ENCODE results near the gene PARD3B. TPM values are rescaled to one million over a fixed set of nuclear protein-coding genes. Genes with fewer than 3 reads are reported as not detected.
"Not testable (repeated sequence)": the region's sequence is repeated elsewhere in the genome, so short reads cannot be mapped to it uniquely, and the experiment has no call there.

PARD3B gene
- total RNA-seq, 2 donors from 2014 or later: 0.52 TPM; not detected in 1

DNA sequence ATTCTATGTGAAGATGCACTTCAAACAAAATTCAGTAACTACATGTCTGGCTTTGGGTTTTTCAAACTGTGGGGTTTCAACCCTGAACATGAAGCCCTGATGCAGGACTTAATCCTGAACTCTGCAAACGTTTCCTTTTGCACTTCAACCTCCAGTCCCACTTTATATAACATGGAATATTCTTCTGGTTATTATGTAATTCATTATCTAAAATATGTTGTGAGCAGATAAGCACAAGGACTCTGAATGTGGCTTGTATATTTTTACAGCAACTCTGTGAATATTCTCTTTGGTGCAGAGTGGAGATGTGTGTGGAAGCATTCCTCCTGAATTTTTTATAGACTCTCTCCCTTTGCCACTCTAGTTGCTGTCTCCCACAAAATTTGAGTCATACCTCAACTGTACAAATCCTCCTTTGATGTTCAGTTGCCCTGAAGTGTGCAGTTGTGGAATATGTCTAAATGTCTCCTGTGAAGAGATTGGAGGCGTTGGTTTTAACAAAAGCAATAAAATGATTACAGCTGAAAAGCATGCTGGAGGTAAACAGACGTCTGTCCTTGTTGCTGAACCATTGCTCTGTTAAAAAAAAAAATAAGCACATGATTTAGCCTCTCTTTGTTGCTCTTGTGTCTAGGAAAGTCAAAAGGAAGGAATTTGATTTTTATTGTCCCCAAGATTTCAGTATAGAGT is 931.9 kb downstream of the PARD3B start:
- no peaks in the 10 kb centered on the region for H3K4me1 Mint-ChIP-seq (ENCODE audit: low read depth in 2 of 2)
- H3K9me3 Mint-ChIP-seq: no peaks in the 10 kb centered on the region
- peaks cover 0 to 6% of the 10 kb centered on the region in 2 donors for H3K27me3 Mint-ChIP-seq
- H3K27ac Mint-ChIP-seq: no peak overlapping the region
- ATAC-seq (no peak), DNase-seq (ENCODE audit: low spot score) (no peak)
- H3K4me3 Mint-ChIP-seq: no peak overlapping the region
- H3K36me3 Mint-ChIP-seq: no peaks in the 10 kb centered on the region

DNA sequence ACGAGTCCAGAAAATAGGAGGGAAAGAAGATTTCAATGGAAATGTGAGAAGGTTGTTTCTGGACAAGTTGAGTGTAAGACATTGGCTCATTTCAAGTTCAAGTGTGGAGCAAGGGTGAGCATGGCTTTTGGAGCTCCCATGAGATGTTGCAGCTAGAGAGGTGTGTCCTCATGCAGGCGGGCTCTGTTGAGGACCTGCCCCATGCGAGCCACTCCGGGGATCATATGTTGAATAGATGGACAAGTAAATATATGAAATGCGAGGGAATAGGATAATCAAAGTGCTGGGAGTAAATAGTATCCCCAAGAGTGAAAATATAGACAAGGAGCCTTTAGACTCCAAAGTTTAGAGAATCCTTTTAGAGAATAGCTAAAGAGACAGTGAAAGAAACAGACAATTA is 936.6 kb downstream of the PARD3B start:
- no peak for DNase-seq (ENCODE audit: low spot score)
- H3K27ac Mint-ChIP-seq: no peak overlapping the region
- no peak for ATAC-seq
- no peak overlapping the region for H3K4me3 Mint-ChIP-seq
- no peaks in the 10 kb centered on the region for H3K36me3 Mint-ChIP-seq
- no peaks in the 10 kb centered on the region for H3K4me1 Mint-ChIP-seq (ENCODE audit: low read depth in 2 of 2)
- H3K9me3 Mint-ChIP-seq: peaks cover 3% of the 10 kb centered on the region
- peaks cover 0 to 5% of the 10 kb centered on the region in 2 donors for H3K27me3 Mint-ChIP-seq

DNA sequence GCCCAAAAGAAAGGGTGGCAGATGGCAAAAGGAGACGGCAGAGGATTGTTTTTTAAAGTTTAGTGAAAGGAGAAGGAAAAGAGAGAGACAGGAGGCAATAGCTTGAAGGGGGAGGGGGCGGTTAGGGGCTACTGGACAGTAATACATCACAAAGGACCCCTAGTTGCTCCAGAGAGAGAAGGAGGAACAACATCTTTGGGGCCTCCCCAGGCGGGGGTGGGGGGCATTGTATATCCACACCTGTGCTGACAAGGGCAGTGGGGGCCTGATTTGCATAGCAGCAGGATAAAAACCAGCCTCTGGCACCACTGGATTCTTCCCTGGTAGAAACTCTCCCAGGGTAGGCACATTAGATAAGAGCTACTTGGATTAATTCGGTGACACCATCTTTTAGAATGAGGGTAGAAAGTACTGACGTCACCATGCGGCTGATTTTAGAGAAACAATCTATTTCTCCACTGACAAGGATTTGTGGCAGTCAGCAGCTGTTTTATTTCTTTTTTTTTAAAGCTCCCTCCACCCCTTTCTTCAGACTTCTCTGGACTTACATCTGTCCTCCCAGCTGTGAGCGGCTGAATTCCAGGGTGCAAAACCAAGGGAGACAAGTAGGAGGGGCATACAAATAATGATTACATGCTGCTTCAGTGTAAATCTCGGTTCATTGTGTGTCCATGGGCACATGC is 937.3 kb downstream of the PARD3B start:
- no peaks in the 10 kb centered on the region for H3K36me3 Mint-ChIP-seq
- ATAC-seq: no peak
- H3K9me3 Mint-ChIP-seq: peaks cover 3% of the 10 kb centered on the region
- DNase-seq (ENCODE audit: low spot score): no peak
- H3K4me1 Mint-ChIP-seq (ENCODE audit: low read depth in 2 of 2): no peaks in the 10 kb centered on the region
- H3K4me3 Mint-ChIP-seq: no peak overlapping the region
- H3K27me3 Mint-ChIP-seq: peaks cover 0 to 5% of the 10 kb centered on the region in 2 donors
- H3K27ac Mint-ChIP-seq: no peak overlapping the region

DNA sequence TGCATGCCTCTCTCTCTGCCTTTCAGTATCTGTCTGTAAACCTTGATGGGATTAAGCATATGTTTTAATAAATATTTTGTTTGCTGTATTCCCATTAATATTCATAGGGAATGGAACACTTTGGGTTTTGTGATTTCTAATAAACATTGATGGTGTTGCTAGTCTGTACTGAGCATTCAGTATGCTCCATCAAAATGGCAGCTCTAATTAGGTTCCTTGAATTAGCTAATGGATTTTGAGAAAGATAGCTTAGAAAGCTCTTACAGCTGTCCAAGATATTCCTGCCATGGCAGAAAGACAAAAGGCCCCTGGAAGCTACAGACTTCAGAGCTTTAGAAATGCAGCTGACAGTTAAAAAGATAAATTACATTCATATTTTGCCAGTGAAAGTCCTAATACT is 937.8 kb downstream of the PARD3B start:
- Mint-ChIP-seq H3K36me3 (no peaks in the 10 kb centered on the region), H3K4me3 (no peak overlapping the region), H3K4me1 (ENCODE audit: low read depth in 2 of 2) (no peaks in the 10 kb centered on the region), H3K9me3 (peaks cover 3% of the 10 kb centered on the region), H3K27ac (no peak overlapping the region), H3K27me3 (peaks cover 0 to 5% of the 10 kb centered on the region in 2 donors)
- ATAC-seq (no peak), DNase-seq (ENCODE audit: low spot score) (no peak)

DNA sequence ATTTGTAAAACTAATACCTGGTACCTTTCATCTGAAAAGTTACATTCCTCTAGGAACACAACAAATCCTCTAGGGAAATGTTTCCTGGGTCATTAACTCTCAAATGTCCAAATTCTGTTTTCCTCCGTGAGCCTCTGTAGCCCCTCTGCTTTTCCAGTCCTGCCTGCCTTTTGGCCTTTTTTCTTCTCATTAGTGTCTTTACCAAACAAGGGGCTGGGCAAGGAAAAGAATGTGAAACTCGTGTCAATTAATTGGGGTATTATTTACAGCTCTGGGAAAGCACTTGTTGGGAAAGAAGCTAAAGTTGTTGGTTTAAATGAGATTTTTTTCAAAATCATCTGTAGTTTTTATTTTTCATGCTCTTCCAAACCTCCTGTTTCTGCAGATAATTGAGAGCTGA is 938.9 kb downstream of the PARD3B start:
- Mint-ChIP-seq H3K4me3 (no peak overlapping the region), H3K27ac (no peak overlapping the region), H3K9me3 (peaks cover 3% of the 10 kb centered on the region), H3K4me1 (ENCODE audit: low read depth in 2 of 2) (no peaks in the 10 kb centered on the region), H3K27me3 (peaks cover 0 to 5% of the 10 kb centered on the region in 2 donors), H3K36me3 (no peaks in the 10 kb centered on the region)
- ATAC-seq: no peak
- DNase-seq (ENCODE audit: low spot score): no peak

DNA sequence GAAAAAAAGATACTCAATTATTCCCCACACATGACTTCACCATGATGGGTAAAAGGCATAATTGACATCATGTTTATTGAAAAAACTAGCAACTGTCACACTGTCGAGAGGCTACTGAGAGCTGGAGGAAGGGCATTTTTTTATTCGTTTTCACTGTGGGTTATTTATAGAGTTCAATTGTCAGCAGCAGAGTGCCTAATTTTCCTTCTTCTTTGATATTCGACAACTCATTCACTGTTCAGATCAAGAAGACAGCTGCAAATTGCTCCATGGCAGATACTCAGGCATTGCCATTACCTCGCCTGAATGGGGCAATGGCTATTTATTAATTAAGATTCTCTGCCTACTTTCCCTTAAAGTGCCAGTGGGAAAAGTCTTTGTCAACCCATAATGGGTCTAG is 939.5 kb downstream of the PARD3B start:
- Mint-ChIP-seq H3K4me1 (ENCODE audit: low read depth in 2 of 2) (no peaks in the 10 kb centered on the region), H3K27me3 (peaks cover 0 to 5% of the 10 kb centered on the region in 2 donors), H3K27ac (no peak overlapping the region), H3K9me3 (peaks cover 3% of the 10 kb centered on the region), H3K36me3 (no peaks in the 10 kb centered on the region), H3K4me3 (no peak overlapping the region)
- DNase-seq (ENCODE audit: low spot score): no peak
- ATAC-seq: no peak

DNA sequence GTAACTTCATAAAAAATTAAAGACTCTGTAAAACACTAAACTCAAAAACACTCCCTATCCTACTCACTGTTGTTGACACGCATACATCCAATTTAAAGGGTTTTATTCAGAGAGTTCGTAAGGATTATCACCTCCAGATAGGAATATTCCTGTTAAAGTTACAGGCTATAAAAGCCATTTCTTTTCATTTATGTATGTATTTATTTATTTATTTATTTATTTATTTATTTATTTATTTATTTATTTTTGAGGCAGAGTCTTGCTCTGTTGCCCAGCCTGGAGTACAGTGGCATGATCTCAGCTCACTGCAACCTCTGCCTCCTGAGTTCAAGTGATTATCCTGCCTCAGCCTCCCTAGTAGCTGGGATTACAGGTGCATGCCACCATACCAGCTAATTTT is 948.3 kb downstream of the PARD3B start:
- H3K4me3 Mint-ChIP-seq; DNase-seq (ENCODE audit: low spot score); H3K4me1 Mint-ChIP-seq (ENCODE audit: low read depth in 2 of 2); ATAC-seq; H3K9me3 Mint-ChIP-seq; H3K27ac Mint-ChIP-seq; H3K36me3 Mint-ChIP-seq; H3K27me3 Mint-ChIP-seq: not testable (repeated sequence)

DNA sequence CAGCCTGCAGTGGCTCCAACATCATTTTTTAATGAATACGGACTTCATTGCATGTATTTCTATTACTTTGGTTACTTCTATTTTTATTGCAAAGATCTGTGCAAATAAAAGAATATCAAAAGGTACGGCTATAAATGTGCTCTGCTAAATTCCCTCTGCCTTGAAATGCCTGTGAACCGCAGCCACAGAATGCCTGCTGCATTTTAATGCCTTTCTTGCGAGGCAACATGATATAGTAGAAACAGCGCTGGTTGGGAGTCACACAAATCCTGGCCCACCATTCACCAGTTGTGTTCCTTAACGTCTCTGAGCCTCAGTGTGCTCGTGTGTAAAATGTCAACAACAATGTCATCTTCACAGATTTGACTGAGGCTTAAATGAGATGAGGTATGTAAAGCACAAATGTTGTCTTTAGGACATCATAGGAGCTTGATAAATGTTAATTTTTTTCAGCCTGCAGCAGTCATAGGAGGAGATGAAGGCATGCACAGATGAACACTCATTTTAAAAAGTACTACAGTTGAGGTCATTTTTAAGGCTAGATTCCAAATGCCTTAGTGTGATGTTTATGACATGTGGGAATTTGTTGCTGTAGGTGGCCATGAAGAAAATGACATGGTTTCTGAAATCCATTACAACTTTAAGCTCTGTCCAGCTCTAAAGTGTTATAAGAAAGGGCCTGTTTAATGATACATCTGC is 949.4 kb downstream of the PARD3B start:
- DNase-seq (ENCODE audit: low spot score): no peak
- Mint-ChIP-seq H3K4me1 (ENCODE audit: low read depth in 2 of 2) (no peaks in the 10 kb centered on the region), H3K27ac (no peak overlapping the region), H3K36me3 (no peaks in the 10 kb centered on the region), H3K4me3 (no peak overlapping the region), H3K9me3 (no peaks in the 10 kb centered on the region), H3K27me3 (no peaks in the 10 kb centered on the region)
- no peak for ATAC-seq

DNA sequence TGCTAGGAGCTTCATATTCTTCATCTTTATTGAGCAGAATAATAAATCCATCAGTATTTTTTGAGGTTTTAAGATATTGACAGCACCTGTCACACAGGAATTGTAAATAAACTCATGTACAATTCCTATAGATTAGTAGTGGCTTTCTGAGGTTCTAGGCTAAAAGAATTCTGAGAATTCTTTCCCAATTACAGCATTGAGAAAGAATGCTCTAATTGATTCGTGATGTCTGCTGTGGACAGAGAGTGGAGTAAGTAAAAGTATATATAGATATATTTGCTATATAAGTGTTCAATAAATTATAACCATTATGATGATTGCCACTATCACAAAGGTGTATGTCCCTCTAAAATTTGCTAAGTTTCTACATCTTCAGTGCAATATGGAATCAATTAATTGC is 950.5 kb downstream of the PARD3B start:
- no peaks in the 10 kb centered on the region for H3K4me1 Mint-ChIP-seq (ENCODE audit: low read depth in 2 of 2)
- no peak overlapping the region for H3K27ac Mint-ChIP-seq
- H3K27me3 Mint-ChIP-seq: no peaks in the 10 kb centered on the region
- H3K36me3 Mint-ChIP-seq: no peaks in the 10 kb centered on the region
- DNase-seq (ENCODE audit: low spot score) (no peak), ATAC-seq (no peak)
- no peak overlapping the region for H3K4me3 Mint-ChIP-seq
- H3K9me3 Mint-ChIP-seq: no peaks in the 10 kb centered on the region

DNA sequence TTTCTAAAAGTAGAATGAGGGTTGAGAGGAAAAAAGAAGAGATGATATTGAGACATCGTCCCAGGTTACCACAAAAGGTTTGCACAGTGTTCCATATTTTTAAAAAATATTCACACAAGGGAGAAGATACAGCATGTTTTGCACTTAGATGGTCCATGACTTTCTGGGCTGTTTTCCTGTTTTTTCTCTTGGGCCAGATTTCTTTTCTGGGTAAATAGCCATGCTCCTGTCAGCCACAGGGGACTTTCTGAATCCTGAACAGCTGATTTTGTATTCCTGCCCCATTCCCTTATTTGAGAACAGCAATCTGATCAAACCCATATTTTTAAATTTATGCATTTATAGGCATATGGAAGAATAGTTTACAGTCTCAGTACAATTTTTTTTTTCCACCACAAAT is 951.1 kb downstream of the PARD3B start:
- Mint-ChIP-seq H3K9me3 (no peaks in the 10 kb centered on the region), H3K36me3 (no peaks in the 10 kb centered on the region), H3K4me3 (no peak overlapping the region), H3K27ac (no peak overlapping the region), H3K4me1 (ENCODE audit: low read depth in 2 of 2) (no peaks in the 10 kb centered on the region), H3K27me3 (no peaks in the 10 kb centered on the region)
- DNase-seq (ENCODE audit: low spot score) (no peak), ATAC-seq (no peak)

DNA sequence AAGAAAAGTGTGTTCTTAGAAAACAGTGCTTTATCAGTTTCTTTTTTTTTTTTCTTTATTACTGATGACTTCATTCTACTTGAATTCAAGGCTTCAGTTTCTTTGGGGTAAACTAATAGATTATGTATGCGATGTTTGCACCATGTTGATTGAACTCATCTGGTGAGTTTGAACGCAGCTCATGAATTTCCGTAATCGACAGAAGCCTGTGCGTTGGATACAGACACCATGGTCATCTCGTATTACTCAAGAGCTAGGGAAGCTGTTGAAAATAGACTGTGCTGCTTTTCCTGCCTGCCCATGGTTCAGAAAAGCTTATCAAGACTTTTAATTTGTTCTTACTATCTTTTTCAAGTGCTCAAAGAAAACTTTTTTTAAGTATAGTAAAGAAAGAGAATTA is 951.5 kb downstream of the PARD3B start:
- ATAC-seq (no peak), DNase-seq (ENCODE audit: low spot score) (no peak)
- no peaks in the 10 kb centered on the region for H3K27me3 Mint-ChIP-seq
- no peak overlapping the region for H3K4me3 Mint-ChIP-seq
- no peaks in the 10 kb centered on the region for H3K4me1 Mint-ChIP-seq (ENCODE audit: low read depth in 2 of 2)
- no peaks in the 10 kb centered on the region for H3K36me3 Mint-ChIP-seq
- H3K9me3 Mint-ChIP-seq: no peaks in the 10 kb centered on the region
- H3K27ac Mint-ChIP-seq: no peak overlapping the region

DNA sequence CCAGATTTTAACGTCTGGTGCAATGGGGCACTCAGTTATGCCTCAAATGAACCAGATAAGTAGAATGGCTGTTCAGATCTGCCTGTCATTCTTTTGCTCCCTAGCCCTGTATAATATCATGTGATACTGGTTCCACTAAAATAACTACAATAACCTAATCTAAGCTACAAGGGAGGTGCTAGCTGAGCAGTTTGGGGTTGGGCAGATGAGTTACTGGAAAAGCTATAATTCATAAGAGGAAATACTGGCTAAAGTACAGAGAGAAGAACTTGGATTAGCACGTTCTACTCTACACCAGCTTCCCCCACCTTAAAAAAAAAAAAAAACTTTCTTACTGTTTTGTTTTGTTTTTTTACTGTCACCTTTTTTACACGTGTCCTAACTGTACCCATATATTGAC is 953.7 kb downstream of the PARD3B start:
- no peak for DNase-seq (ENCODE audit: low spot score)
- Mint-ChIP-seq H3K36me3 (no peaks in the 10 kb centered on the region), H3K27me3 (no peaks in the 10 kb centered on the region), H3K27ac (no peak overlapping the region), H3K4me3 (no peak overlapping the region), H3K9me3 (no peaks in the 10 kb centered on the region), H3K4me1 (ENCODE audit: low read depth in 2 of 2) (no peaks in the 10 kb centered on the region)
- ATAC-seq: no peak

DNA sequence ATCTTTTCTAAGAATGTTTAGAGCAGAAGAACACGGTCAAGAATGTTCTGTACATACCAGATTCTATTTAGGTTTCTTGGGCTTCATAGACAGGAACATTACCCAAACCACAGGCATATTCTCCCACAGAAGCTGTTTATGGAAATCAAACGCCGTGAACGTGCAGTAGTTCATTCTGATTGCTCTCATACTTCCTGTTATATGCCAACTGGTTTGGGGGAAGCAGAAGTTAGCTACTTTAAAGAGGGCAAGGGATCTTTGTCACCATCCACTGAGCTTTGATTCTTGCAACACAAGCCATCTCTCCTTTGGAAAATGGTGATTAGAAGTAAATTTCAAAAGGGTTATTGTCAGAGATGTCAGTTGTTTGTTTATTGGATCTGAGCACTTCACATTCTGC is 954.8 kb downstream of the PARD3B start:
- Mint-ChIP-seq H3K4me3 (no peak overlapping the region), H3K27me3 (no peaks in the 10 kb centered on the region), H3K9me3 (no peaks in the 10 kb centered on the region), H3K4me1 (ENCODE audit: low read depth in 2 of 2) (no peaks in the 10 kb centered on the region), H3K36me3 (no peaks in the 10 kb centered on the region), H3K27ac (no peak overlapping the region)
- ATAC-seq (no peak), DNase-seq (ENCODE audit: low spot score) (no peak)

DNA sequence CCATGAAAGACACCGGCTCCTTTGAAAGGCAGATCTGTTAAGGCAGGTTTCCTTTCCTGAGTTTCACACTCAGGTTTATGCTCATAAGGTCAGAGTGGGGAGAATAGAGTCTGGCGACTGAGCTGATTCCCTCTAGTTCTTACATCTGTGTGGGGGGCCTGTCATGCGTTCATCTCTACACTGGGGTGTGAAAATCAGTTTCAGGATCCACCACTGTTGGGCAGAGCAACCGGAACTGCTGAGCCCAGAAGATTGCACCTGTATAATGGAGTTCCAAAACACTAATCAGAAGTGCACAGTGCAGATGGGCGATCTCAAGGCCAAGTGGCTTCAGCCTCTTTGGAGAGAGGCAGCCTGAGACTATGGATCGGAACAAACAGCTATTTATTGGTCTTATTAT is 955.7 kb downstream of the PARD3B start:
- H3K27me3 Mint-ChIP-seq: no peaks in the 10 kb centered on the region
- DNase-seq (ENCODE audit: low spot score) (no peak), ATAC-seq (no peak)
- no peaks in the 10 kb centered on the region for H3K9me3 Mint-ChIP-seq
- H3K27ac Mint-ChIP-seq: no peak overlapping the region
- no peak overlapping the region for H3K4me3 Mint-ChIP-seq
- H3K36me3 Mint-ChIP-seq: no peaks in the 10 kb centered on the region
- H3K4me1 Mint-ChIP-seq (ENCODE audit: low read depth in 2 of 2): no peaks in the 10 kb centered on the region

Measured in natural killer cell treated with Interleukin-12 subunit alpha and Interleukin-12 subunit beta and Interleukin-15 and Interleukin-18, amount 100 ng/mL, for 72 hours (primary cell).